PC-9 (cell line): ENCODE measurements around the gene SP6.

Experiments used
- EZH2 ChIP-seq: fragments of 200-600 bp; sonication (generic); IDR thresholded peaks from 2 replicates; pipeline ENCODE4 v1.8.0; 2017; ENCODE audit warnings: antibody characterized with exemption, low read depth
- TF ChIP-seq, protein P1 (sequence below): fragments of 200-600 bp; sonication (generic); conservative IDR thresholded peaks from 2 replicates; pipeline ENCODE4 v1.6.1; 2017; ENCODE audit warnings: mixed run types, antibody characterized with exemption, mild to moderate bottlenecking, moderate library complexity

DNA sequence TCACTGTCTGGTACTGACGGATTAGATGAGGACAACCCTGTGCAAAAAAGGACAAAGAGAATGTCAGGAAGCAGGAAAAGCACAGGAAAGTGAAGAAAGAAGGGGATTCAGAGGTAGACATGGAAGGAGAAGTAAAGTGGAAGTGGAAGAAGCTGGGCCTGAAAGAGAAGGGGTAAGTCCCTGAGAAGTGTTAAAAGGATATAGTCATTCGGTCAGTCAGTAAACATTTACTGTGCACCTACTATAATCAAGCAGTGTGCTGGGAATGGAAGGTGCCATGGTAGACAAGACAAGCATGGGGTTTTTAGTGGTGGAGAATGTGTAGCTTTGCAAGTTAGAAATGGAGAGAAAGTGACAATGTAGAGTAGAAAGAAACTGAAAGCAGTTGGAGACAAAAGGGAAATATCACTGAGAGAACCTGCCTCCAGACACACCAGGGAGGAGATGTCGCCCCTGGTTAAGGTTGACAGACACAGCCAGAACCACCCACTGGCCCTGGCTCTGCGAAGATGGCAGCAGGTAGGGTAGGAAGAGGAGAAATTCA, 40.7 kb upstream of the SP6 start:
- TF ChIP-seq, protein P1, sequence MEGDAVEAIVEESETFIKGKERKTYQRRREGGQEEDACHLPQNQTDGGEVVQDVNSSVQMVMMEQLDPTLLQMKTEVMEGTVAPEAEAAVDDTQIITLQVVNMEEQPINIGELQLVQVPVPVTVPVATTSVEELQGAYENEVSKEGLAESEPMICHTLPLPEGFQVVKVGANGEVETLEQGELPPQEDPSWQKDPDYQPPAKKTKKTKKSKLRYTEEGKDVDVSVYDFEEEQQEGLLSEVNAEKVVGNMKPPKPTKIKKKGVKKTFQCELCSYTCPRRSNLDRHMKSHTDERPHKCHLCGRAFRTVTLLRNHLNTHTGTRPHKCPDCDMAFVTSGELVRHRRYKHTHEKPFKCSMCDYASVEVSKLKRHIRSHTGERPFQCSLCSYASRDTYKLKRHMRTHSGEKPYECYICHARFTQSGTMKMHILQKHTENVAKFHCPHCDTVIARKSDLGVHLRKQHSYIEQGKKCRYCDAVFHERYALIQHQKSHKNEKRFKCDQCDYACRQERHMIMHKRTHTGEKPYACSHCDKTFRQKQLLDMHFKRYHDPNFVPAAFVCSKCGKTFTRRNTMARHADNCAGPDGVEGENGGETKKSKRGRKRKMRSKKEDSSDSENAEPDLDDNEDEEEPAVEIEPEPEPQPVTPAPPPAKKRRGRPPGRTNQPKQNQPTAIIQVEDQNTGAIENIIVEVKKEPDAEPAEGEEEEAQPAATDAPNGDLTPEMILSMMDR: no peak
- TF ChIP-seq EZH2: no peak
